NB4 (cell line): ENCODE results near the gene CMC1.
"Not testable (repeated sequence)": the region's sequence is repeated elsewhere in the genome, so short reads cannot be mapped to it uniquely, and the experiment has no call there.

ENCODE experiments used
- DNase-seq: peaks from one replicate; pipeline ENCODE4 v3.0.0; 2010; ENCODE audit warnings: low read depth
- H3K4me3 ChIP-seq: one replicate; pipeline ENCODE4 v1.5.1; 2011; ENCODE audit warnings: mild to moderate bottlenecking, low read depth, low read length, moderate library complexity
- MYC ChIP-seq: IDR thresholded peaks from 2 replicates; pipeline ENCODE4 v1.6.1; 2011; ENCODE audit warnings: low read depth, low read length
- POLR2A ChIP-seq: IDR thresholded peaks from 2 replicates; pipeline ENCODE4 v1.6.1; 2011; ENCODE audit warnings: mild to moderate bottlenecking; ENCODE audit not compliant: insufficient read length; ENCODE audit errors: extremely low read depth
- TF ChIP-seq, protein P1 (sequence below): IDR thresholded peaks from 2 replicates; pipeline ENCODE4 v1.6.1; 2011; ENCODE audit warnings: low read depth, low read length
- TF ChIP-seq, protein P2 (sequence below): IDR thresholded peaks from one replicate; pipeline ENCODE4 v1.5.1; 2012; ENCODE audit warnings: low read depth, low read length

CMC1 gene

DNA sequence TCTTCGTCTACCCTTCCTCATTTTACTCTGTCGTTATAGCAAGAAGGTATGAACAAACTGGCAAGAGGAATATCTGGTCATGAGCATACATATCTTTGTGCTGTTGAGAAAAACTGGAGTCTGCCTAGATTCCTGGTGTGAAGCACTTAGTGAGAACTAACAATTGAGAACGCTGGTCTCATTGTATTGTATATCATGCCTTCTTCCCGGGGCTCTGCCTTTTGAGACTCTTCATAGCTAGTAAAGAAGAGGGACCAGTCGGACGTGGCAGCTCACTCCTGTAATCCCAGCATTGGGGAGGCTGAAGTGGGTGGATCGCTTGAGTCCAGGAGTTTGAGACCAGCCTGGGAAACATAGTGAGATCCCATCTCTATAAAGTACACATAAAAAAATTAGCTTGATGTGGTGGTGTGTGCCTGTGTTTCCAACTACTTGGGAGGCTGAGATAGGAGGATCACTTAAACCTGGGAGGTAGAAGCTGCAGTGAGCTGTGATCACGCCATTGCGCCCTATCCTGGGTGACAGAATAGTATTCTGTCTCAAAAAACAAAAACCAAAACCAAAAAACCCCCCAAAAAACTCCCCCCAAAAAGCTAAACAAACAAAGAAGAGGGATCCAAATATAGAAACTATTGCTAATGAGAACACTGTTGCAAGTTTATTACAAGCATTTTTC, 11.8 kb downstream of the CMC1 start:
- H3K4me3 ChIP-seq = no peak overlapping the region
- TF ChIP-seq POLR2A = no peak
- TF ChIP-seq MYC = no peak
- DNase-seq = no peak

DNA sequence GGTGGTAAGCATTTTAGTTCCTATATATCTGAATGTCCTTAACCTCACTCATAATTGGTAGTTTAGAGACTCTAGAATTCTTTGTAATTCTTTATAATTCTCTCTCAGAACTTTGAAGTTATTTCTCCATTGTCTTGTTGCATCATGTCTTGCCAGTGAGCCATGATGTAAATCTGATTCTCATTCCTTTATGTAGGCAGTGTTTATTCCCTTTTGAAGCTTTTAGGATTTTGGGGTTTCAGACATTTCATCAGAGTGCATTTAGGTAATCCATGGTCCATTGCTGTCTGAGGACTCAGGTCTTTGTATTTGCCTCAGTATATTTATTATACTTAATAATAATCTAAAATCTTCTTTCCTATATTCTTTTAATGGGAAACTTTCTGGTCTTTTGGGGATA, 20.6 kb downstream of the CMC1 start:
- TF ChIP-seq, protein P1, sequence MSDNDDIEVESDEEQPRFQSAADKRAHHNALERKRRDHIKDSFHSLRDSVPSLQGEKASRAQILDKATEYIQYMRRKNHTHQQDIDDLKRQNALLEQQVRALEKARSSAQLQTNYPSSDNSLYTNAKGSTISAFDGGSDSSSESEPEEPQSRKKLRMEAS = no peak
- TF ChIP-seq POLR2A (no peak), MYC (no peak)
- TF ChIP-seq, protein P2, sequence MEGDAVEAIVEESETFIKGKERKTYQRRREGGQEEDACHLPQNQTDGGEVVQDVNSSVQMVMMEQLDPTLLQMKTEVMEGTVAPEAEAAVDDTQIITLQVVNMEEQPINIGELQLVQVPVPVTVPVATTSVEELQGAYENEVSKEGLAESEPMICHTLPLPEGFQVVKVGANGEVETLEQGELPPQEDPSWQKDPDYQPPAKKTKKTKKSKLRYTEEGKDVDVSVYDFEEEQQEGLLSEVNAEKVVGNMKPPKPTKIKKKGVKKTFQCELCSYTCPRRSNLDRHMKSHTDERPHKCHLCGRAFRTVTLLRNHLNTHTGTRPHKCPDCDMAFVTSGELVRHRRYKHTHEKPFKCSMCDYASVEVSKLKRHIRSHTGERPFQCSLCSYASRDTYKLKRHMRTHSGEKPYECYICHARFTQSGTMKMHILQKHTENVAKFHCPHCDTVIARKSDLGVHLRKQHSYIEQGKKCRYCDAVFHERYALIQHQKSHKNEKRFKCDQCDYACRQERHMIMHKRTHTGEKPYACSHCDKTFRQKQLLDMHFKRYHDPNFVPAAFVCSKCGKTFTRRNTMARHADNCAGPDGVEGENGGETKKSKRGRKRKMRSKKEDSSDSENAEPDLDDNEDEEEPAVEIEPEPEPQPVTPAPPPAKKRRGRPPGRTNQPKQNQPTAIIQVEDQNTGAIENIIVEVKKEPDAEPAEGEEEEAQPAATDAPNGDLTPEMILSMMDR = no peak
- no peak overlapping the region for H3K4me3 ChIP-seq
- DNase-seq = no peak

GRCh38 chr3:28265641-28266040, 24.2 kb downstream of the CMC1 start:
- no peak for TF ChIP-seq POLR2A
- no peak for TF ChIP-seq MYC
- TF ChIP-seq, protein P2 = no peak
- TF ChIP-seq, protein P1 = no peak
- H3K4me3 ChIP-seq = no peak overlapping the region
- no peak for DNase-seq

GRCh38 chr3:28267984-28268849, 26.8 kb downstream of the CMC1 start:
- TF ChIP-seq MYC (no peak), POLR2A (no peak)
- TF ChIP-seq, protein P1 = no peak
- TF ChIP-seq, protein P2 = no peak
- DNase-seq = no peak
- H3K4me3 ChIP-seq = no peak overlapping the region

GRCh38 chr3:28268989-28269388, 27.6 kb downstream of the CMC1 start:
- no peak overlapping the region for H3K4me3 ChIP-seq
- TF ChIP-seq POLR2A (no peak), MYC (no peak)
- TF ChIP-seq, protein P1 = no peak
- TF ChIP-seq, protein P2 = peak; percentile 46
- DNase-seq = peak; percentile 10

- DNase-seq, H3K4me3 ChIP-seq: not testable (repeated sequence)
Measured at GRCh38 chr3:28269884-28270283, 28.5 kb downstream of the CMC1 start.
